Endodermal cell (in vitro differentiated cells): ENCODE data around the gene MYCN. TPM values are rescaled to one million over a fixed set of nuclear protein-coding genes. Genes with fewer than 3 reads are reported as not detected.
"Not testable (repeated sequence)": the region's sequence is repeated elsewhere in the genome, so short reads cannot be mapped to it uniquely, and the experiment has no call there.

Experiments
- DNase-seq: peaks from one replicate; pipeline ENCODE4 v3.0.0-alpha.2; 2017
- H3K27ac ChIP-seq: 2 replicates; pipeline ENCODE4 v1.5.1; 2013; ENCODE audit warnings: mild to moderate bottlenecking, low read depth, low read length, moderate library complexity
- H3K27me3 ChIP-seq: 2 replicates; pipeline ENCODE4 v1.6.1; 2013; ENCODE audit warnings: mild to moderate bottlenecking, low read length, moderate library complexity; ENCODE audit not compliant: insufficient read depth, control insufficient read depth, poor library complexity, severe bottlenecking
- H3K36me3 ChIP-seq: 2 replicates; pipeline ENCODE4 v1.7.0; 2013; ENCODE audit warnings: mild to moderate bottlenecking, low read length, moderate library complexity; ENCODE audit not compliant: control insufficient read depth, insufficient read depth
- H3K4me1 ChIP-seq: one replicate; pipeline ENCODE4 v1.7.0; 2013; ENCODE audit warnings: low read length; ENCODE audit not compliant: control insufficient read depth, insufficient read depth
- H3K4me3 ChIP-seq: 2 replicates; pipeline ENCODE4 v1.5.1; 2013; ENCODE audit warnings: mild to moderate bottlenecking, low read length, moderate library complexity
- H3K9ac ChIP-seq: 2 replicates; pipeline ENCODE4 v1.6.1; 2013; ENCODE audit warnings: mild to moderate bottlenecking, low read length, moderate library complexity; ENCODE audit not compliant: poor library complexity, severe bottlenecking; ENCODE audit errors: extremely low read depth
- H3K9me3 ChIP-seq: 2 replicates; pipeline ENCODE4 v1.6.1; 2013; ENCODE audit warnings: mild to moderate bottlenecking, low read length, moderate library complexity; ENCODE audit not compliant: control insufficient read depth
- H3K27ac Mint-ChIP-seq: 2 replicates; pipeline ENCODE4 v1.8.0; 2020; ENCODE audit warnings: mixed read lengths
- H3K27me3 Mint-ChIP-seq: 2 replicates; pipeline ENCODE4 v1.8.0; 2021; ENCODE audit warnings: mild to moderate bottlenecking, mixed read lengths; ENCODE audit not compliant: insufficient read depth
- H3K36me3 Mint-ChIP-seq: 2 replicates; pipeline ENCODE4 v1.8.0; 2020; ENCODE audit warnings: low read depth, mixed read lengths
- H3K4me1 Mint-ChIP-seq: 2 replicates; pipeline ENCODE4 v1.8.0; 2020; ENCODE audit warnings: mixed read lengths
- H3K4me3 Mint-ChIP-seq: 2 replicates; pipeline ENCODE4 v1.8.0; 2020; ENCODE audit warnings: mild to moderate bottlenecking, moderate library complexity, mixed read lengths
- H3K9me3 Mint-ChIP-seq: 2 replicates; pipeline ENCODE4 v1.8.0; 2020; ENCODE audit warnings: mild to moderate bottlenecking, mixed read lengths
- CTCF ChIP-seq: fragments of 200-600 bp; sonication (generic); conservative IDR thresholded peaks from 2 replicates; pipeline ENCODE4 v1.5.0; 2021; ENCODE audit warnings: antibody characterized with exemption, mild to moderate bottlenecking
- WGBS, 2 experiments: methylation state at CpG; one replicate each; pipeline versions ENCODE4 v1.1.5 to v1.1.7; 2013; ENCODE audit warnings: missing lambda C conversion rate in 2 of 2, mixed read lengths in 1 of 2; ENCODE audit not compliant: insufficient coverage in 1 of 2, insufficient read length in 1 of 2; 5-methylcytosine and 5-hydroxymethylcytosine counted together
- total RNA-seq, 2 donors: library from RNA; stranded (reverse); fragmentation: NEBNext Ultra II Directional in 1 of 2; extraction: Animal tissue kit (Norgen Biotek cat#: 25700) in 1 of 2; gene quantifications; 2 replicates in 1 of 2; 3 replicates in 1 of 2; pipeline ENCODE4 v1.2.1, GENCODE V29; 2021

The MYCN gene
- total RNA-seq, 2 donors from 2014 or later, result 36.8 to 52.3 TPM

- TF ChIP-seq CTCF, result no peak
- H3K27ac ChIP-seq, result no peak overlapping the region
- no peak overlapping the region for H3K4me3 Mint-ChIP-seq
- H3K4me3 ChIP-seq, result no peak overlapping the region
- H3K27me3 ChIP-seq, result no peaks in the 10 kb centered on the region
- no peaks in the 10 kb centered on the region for H3K4me1 ChIP-seq
- no peaks in the 10 kb centered on the region for H3K4me1 Mint-ChIP-seq
- H3K27me3 Mint-ChIP-seq, result no peaks in the 10 kb centered on the region
- DNase-seq, result no peak
- H3K9ac ChIP-seq, result no peak overlapping the region
- H3K36me3 ChIP-seq, result no peaks in the 10 kb centered on the region
- WGBS, 2 experiments, result 91 to 100% methylated on average over 3 to 4 of the region's 4 CpGs
- H3K27ac Mint-ChIP-seq, result no peak overlapping the region
- no peaks in the 10 kb centered on the region for H3K9me3 ChIP-seq
- H3K36me3 Mint-ChIP-seq, result no peaks in the 10 kb centered on the region
- H3K9me3 Mint-ChIP-seq, result peaks cover 2% of the 10 kb centered on the region
Observed at GRCh38 chr2:15908371-15908770, 32.0 kb upstream of the MYCN start.

DNA sequence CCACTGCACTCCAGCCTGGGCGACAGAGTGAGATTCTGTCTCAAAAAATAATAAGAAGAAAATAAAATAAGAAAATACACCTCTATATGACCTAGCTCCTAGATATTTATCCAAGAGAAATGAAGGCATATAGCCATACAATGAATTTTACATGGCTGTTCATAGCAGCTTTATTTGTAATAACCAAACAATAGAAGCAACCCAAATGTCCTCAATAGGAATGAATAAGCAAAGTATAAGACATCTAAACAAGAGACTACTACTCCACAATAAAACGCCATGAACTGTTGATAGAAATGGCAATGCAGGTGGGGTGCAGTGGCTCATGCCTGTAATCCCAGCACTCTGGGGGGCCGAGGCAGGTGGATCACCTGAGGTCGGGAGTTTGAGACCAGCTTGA, 31.2 kb upstream of the MYCN start:
- no peak overlapping the region for H3K9ac ChIP-seq
- no peak for DNase-seq
- H3K9me3 ChIP-seq, result no peaks in the 10 kb centered on the region
- no peaks in the 10 kb centered on the region for H3K4me1 Mint-ChIP-seq
- no peaks in the 10 kb centered on the region for H3K36me3 ChIP-seq
- H3K4me3 Mint-ChIP-seq, result no peak overlapping the region
- no peaks in the 10 kb centered on the region for H3K27me3 ChIP-seq
- no peak overlapping the region for H3K27ac Mint-ChIP-seq
- H3K36me3 Mint-ChIP-seq, result no peaks in the 10 kb centered on the region
- TF ChIP-seq CTCF, result no peak
- H3K27ac ChIP-seq, result no peak overlapping the region
- peaks cover 2% of the 10 kb centered on the region for H3K9me3 Mint-ChIP-seq
- H3K4me1 ChIP-seq, result no peaks in the 10 kb centered on the region
- H3K4me3 ChIP-seq, result no peak overlapping the region
- WGBS, 2 experiments, result 92% methylated on average over 2 to 4 of the region's 4 CpGs
- peaks cover 2% of the 10 kb centered on the region for H3K27me3 Mint-ChIP-seq

- Histone ChIP-seq H3K27ac (no peak overlapping the region), H3K4me1 (no peaks in the 10 kb centered on the region), H3K4me3 (no peak overlapping the region), H3K27me3 (no peaks in the 10 kb centered on the region), H3K9ac (no peak overlapping the region), H3K9me3 (no peaks in the 10 kb centered on the region), H3K36me3 (no peaks in the 10 kb centered on the region)
- DNase-seq, result peak; percentile 6
- H3K9me3 Mint-ChIP-seq, result peaks cover 2% of the 10 kb centered on the region
- 93 to 100% methylated on average over 1 to 2 of the region's 4 CpGs for WGBS, 2 experiments
- no peak for TF ChIP-seq CTCF
- no peaks in the 10 kb centered on the region for H3K4me1 Mint-ChIP-seq
- no peak overlapping the region for H3K4me3 Mint-ChIP-seq
- H3K27ac Mint-ChIP-seq, result no peak overlapping the region
- H3K27me3 Mint-ChIP-seq, result peaks cover 2% of the 10 kb centered on the region
- no peaks in the 10 kb centered on the region for H3K36me3 Mint-ChIP-seq
Observed at GRCh38 chr2:15909736-15910135, 30.6 kb upstream of the MYCN start.

DNA sequence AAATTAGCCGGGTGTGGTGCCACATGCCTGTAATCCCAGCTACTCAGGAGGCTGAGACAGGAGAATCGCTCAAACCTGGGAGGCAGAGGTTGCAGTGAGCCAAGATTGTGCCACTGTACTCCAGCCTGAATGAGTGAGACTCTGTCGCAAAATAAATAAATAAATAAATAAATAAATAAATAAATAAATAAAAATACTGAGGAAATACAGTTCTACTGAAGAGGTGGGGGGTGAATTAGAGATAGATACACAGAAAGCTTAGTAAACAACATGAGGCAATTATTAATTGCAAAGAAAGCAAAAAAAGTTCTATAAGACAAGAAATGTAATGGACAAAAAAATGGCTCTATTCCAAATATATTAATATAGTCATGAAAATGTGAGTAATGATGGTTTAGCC, 29.1 kb upstream of the MYCN start:
- not testable (repeated sequence) for H3K4me1 Mint-ChIP-seq, H3K36me3 ChIP-seq, H3K36me3 Mint-ChIP-seq, H3K27ac Mint-ChIP-seq, H3K4me3 ChIP-seq, H3K4me3 Mint-ChIP-seq, H3K27me3 ChIP-seq, H3K27ac ChIP-seq, DNase-seq, H3K9me3 ChIP-seq, H3K27me3 Mint-ChIP-seq, H3K9ac ChIP-seq, H3K9me3 Mint-ChIP-seq, H3K4me1 ChIP-seq
- 74 to 97% methylated on average over 2 of the region's 3 CpGs for WGBS, 2 experiments
